GM12873 (cell line): ENCODE data around the gene CYP2S1.

Source experiments
- TF ChIP-seq, protein P1 (sequence below): IDR thresholded peaks from 2 replicates; pipeline ENCODE4 v1.5.1; 2012; ENCODE audit warnings: low read depth, mild to moderate bottlenecking, moderate library complexity, low read length, control low read depth; ENCODE audit not compliant: insufficient read depth; ENCODE audit errors: missing control alignments

Gene CYP2S1

DNA sequence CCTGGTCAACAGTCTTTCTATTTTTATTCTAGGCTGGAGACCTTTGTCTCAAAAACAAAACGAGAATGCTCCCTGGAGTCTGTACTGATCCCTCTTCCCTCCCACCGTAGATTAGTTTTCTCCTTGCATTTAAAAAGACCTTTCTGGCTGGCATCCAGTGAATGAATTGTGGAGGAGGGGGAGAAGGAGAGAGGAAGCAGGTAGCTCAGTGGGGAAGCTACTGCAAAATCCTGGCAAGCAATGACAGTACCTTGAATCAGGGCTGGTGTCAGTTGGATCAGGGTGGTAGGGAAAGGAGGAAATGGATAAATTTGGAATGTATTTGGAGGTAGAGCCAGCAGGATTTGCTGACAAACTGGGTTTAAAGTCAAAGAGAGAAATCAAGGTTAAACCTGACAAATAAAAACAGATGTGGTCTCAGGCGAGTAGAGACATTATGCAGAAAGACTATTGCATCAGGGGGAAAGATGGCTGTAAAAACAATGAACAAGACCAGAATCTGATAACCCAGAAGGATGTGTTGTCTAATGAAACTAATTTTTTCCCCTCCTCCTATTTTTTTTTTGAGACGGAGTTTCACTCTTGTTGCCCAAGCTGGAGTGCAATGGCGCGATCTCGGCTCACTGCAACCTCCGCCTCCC, 3.5 kb upstream of the CYP2S1 start:
- TF ChIP-seq, protein P1, sequence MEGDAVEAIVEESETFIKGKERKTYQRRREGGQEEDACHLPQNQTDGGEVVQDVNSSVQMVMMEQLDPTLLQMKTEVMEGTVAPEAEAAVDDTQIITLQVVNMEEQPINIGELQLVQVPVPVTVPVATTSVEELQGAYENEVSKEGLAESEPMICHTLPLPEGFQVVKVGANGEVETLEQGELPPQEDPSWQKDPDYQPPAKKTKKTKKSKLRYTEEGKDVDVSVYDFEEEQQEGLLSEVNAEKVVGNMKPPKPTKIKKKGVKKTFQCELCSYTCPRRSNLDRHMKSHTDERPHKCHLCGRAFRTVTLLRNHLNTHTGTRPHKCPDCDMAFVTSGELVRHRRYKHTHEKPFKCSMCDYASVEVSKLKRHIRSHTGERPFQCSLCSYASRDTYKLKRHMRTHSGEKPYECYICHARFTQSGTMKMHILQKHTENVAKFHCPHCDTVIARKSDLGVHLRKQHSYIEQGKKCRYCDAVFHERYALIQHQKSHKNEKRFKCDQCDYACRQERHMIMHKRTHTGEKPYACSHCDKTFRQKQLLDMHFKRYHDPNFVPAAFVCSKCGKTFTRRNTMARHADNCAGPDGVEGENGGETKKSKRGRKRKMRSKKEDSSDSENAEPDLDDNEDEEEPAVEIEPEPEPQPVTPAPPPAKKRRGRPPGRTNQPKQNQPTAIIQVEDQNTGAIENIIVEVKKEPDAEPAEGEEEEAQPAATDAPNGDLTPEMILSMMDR: no peak

DNA sequence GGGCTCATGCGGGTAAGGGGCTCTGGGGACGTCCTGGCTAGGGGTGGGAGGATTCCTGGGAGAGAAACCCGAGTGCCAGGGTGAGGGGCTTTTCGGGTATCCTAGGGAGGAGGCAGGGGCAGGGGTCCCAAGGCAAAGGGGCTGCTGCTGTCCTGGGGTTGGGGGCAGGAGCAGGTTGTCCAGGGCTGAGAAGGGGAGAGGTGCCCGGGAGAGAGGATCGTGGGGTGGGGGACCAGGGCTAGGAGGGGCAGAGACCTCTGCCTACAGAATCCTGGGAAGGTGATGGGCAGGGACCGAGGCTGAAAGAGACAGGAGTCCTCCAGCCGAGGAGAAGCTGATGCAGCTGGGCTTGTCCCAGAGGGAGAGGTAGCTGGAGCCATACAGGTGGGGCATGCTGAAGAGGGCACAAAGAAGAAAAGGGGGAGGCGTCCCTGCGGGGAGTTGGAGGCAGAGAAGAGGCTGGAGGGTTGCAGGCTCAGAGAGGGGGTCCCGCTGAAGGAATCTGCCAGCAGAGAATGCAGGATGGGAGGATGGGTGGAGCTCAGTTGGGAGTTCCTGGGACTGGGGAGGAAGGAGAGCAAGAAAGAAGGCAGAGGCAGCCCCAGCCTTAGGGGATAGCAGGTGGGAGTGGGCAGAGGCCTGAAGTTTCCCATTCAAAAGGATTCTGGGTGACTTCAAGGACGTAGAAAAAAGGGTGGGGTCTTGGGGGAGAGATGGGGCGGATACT, 574 bp downstream of the CYP2S1 start:
- TF ChIP-seq, protein P1: no peak

GRCh38 chr19:41194157-41194552, 1.1 kb downstream of the CYP2S1 start:
- TF ChIP-seq, protein P1: no peak

- TF ChIP-seq, protein P1: no peak
Observed at GRCh38 chr19:41195675-41196497, 2.9 kb downstream of the CYP2S1 start.

- TF ChIP-seq, protein P1: no peak
Observed at GRCh38 chr19:41198559-41198958, 5.5 kb downstream of the CYP2S1 start.

- TF ChIP-seq, protein P1: no peak
Observed at GRCh38 chr19:41203371-41203770, 10.4 kb downstream of the CYP2S1 start.

DNA sequence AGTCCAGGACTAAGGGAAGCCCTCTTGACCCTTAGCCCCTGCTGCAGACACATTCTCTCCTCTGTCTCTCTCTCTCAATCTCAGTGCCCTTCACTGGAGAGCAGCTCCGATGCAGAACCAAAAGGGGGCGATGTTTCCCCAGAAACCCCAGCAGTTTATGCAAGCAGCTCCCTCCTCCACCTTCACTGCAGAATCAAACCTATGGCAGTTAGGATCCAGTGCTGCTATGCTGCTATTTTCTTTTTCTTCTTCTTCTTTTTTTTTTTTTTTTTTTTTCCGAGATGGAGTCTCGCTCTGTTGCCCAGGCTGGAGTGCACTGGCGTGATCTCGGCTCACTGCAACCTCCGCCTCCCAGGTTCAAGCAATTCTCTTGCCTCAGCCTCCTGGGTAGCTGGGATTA, 11.3 kb downstream of the CYP2S1 start:
- TF ChIP-seq, protein P1: peak; percentile 94
